GM18870 (cell line): ENCODE results near the gene GPX3.

Source experiments
- ATAC-seq: cut with Tn5 transposase; IDR thresholded peaks from one replicate; pipeline ENCODE4 v1.9.1; 2021; ENCODE audit warnings: moderate library complexity; ENCODE audit not compliant: unreplicated experiment

GPX3 gene

DNA sequence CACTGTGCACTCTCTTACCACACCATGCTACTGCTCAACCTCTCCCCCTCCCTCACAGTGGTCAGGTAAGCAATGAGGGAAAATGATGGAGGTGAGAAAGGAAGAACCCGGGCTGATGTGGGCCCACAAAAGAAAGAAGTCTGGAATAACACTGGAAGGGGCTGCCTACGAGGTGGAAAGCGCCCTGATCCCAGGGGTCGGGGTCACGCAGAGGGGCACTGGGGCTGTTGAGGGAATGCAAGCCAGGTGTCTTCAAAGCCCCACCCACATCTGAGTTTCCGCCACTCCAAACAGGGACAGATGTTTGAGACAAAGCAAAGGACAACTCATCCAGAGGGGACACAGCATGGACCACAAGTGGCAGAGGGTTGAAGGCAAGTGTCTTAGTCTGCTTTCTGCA lies 56.2 kb downstream of the GPX3 start:
- ATAC-seq: no peak

DNA sequence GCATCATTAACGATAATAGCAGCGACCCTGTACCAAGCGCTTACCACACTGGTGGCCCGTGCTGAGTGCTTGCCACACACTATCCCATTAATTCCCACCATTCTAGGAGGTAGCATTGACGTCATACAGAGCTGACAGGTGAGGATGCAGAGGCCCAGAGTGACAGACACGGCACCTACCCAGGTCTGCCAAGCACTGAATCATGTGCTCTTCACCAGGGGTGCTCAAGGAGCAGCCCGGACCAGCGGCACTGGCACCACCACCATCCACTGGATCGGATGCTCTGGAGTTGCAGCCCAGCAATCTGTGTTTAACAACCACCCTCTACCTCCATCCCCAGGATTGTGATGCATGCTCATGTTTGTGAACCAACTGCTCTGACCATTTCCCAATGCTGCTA lies 57.0 kb downstream of the GPX3 start:
- no peak for ATAC-seq

DNA sequence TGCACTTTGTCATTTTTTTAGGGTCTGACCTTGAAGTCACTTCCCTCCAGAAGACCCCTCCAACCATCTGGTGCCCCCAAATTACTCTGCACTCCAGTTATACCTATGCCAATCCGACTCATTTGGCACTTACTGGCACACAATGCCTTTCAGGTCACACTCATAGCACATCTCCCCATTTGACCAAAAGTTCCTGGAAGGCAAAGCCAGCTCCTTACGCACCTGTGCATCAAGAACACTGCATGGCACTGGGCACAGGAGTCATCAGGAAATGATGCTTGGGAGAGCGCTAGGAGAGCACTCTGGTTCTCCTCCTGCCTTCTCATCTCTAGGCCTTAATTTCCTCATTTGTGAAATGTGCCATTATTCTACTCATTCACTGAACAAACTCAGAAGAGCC lies 57.6 kb downstream of the GPX3 start:
- no peak for ATAC-seq
